WERI-Rb-1 (cell line): ENCODE measurements around the gene SOX15.
"Not testable (repeated sequence)": the region's sequence is repeated elsewhere in the genome, so short reads cannot be mapped to it uniquely, and the experiment has no call there.

ENCODE experiments used
- DNase-seq: peaks from one replicate; pipeline ENCODE4 v3.0.0-alpha.2; 2020
- H3K27ac ChIP-seq: fragments of 250-450 bp; sonication (Bioruptor Pico); 2 replicates; pipeline ENCODE4 v1.5.1; 2020; ENCODE audit warnings: mild to moderate bottlenecking, moderate library complexity
- H3K27me3 ChIP-seq: fragments of 250-450 bp; sonication (Bioruptor Pico); 2 replicates; pipeline ENCODE4 v1.5.1; 2021; ENCODE audit warnings: mild to moderate bottlenecking, low read depth, moderate library complexity; ENCODE audit not compliant: insufficient read depth, severe bottlenecking
- H3K36me3 ChIP-seq: fragments of 250-450 bp; sonication (Bioruptor Pico); 2 replicates; pipeline ENCODE4 v1.5.1; 2020; ENCODE audit warnings: mild to moderate bottlenecking, moderate library complexity
- H3K4me3 ChIP-seq: 2 replicates; pipeline ENCODE4 v1.5.1; 2011; ENCODE audit warnings: low read depth, mild to moderate bottlenecking, control low read depth, low read length
- H3K9me3 ChIP-seq: fragments of 250-450 bp; sonication (Bioruptor Pico); 2 replicates; pipeline ENCODE4 v1.5.1; 2021; ENCODE audit warnings: mild to moderate bottlenecking, moderate library complexity; ENCODE audit not compliant: severe bottlenecking
- TF ChIP-seq, protein P1 (sequence below): IDR thresholded peaks from 2 replicates; pipeline ENCODE4 v1.5.1; 2011; ENCODE audit warnings: low read depth, mild to moderate bottlenecking, control low read depth, inconsistent platforms, low read length

SOX15 gene

GRCh38 chr17:7613769-7614424, 24.0 kb upstream of the SOX15 start:
- TF ChIP-seq, protein P1, sequence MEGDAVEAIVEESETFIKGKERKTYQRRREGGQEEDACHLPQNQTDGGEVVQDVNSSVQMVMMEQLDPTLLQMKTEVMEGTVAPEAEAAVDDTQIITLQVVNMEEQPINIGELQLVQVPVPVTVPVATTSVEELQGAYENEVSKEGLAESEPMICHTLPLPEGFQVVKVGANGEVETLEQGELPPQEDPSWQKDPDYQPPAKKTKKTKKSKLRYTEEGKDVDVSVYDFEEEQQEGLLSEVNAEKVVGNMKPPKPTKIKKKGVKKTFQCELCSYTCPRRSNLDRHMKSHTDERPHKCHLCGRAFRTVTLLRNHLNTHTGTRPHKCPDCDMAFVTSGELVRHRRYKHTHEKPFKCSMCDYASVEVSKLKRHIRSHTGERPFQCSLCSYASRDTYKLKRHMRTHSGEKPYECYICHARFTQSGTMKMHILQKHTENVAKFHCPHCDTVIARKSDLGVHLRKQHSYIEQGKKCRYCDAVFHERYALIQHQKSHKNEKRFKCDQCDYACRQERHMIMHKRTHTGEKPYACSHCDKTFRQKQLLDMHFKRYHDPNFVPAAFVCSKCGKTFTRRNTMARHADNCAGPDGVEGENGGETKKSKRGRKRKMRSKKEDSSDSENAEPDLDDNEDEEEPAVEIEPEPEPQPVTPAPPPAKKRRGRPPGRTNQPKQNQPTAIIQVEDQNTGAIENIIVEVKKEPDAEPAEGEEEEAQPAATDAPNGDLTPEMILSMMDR, result 0 out of 2 replicates have a peak, but pooled peaks have one; percentile 11
- H3K27ac ChIP-seq, result peak overlapping the region; percentile 72

DNA sequence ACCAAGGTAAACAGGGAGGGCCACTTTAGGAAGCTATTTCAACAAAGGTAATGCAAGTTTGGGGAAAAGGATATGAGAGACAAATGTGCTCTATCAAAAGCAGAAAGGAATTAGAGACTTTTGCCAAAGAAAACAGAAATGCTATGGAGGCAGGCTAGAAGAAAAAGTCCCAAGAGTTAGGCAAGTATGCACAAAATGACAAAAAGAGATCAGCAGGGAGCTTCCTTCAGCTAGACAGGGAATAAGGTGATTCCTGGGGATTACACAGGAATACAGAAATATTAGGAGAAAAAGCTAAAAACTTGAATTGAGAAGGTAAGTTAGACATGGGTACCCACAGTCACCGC, 22.4 kb upstream of the SOX15 start:
- H3K27me3 ChIP-seq, result no peaks in the 10 kb centered on the region
- TF ChIP-seq, protein P1, result no peak
- H3K36me3 ChIP-seq, result peaks cover 30% of the 10 kb centered on the region
- no peak for DNase-seq
- no peak overlapping the region for H3K4me3 ChIP-seq
- no peak overlapping the region for H3K27ac ChIP-seq
- H3K9me3 ChIP-seq, result no peaks in the 10 kb centered on the region

More at GRCh38 chr17:7613769-7614424, 24.0 kb upstream of the SOX15 start:
- H3K36me3 ChIP-seq, result peaks cover 27% of the 10 kb centered on the region
- H3K4me3 ChIP-seq, result peak overlapping the region; percentile 94
- H3K9me3 ChIP-seq, result no peaks in the 10 kb centered on the region
- H3K27me3 ChIP-seq, result no peaks in the 10 kb centered on the region
- DNase-seq, result no peak

- H3K4me3 ChIP-seq, result no peak overlapping the region
- DNase-seq, result no peak
- no peaks in the 10 kb centered on the region for H3K27me3 ChIP-seq
- H3K9me3 ChIP-seq, result no peaks in the 10 kb centered on the region
- peaks cover 30% of the 10 kb centered on the region for H3K36me3 ChIP-seq
- TF ChIP-seq, protein P1, result no peak
- no peak overlapping the region for H3K27ac ChIP-seq
Observed at GRCh38 chr17:7611635-7612293, 21.9 kb upstream of the SOX15 start.

- H3K36me3 ChIP-seq, result peaks cover 38% of the 10 kb centered on the region
Observed at GRCh38 chr17:7610641-7611040, 20.7 kb upstream of the SOX15 start.

DNA sequence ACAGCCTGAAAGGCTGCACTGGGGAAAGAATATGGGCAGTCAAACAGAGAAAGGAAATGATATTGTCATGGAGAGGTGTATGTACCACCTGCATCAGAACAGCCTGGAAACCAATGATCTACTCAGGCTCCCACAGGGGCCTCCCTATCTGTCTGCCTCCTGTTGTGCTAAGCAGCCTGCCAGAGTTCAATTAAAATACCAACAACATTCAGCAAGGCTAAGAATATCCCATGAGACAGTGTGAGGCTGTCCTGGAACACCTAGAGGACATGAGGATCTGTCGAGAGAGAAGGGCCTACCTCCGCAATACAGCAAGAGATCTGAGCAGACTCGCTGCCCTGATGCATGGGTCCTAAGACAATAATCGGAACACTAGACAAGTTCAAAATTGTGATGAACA, 16.4 kb upstream of the SOX15 start:
- TF ChIP-seq, protein P1, result no peak
- Histone ChIP-seq H3K27ac (no peak overlapping the region), H3K36me3 (peaks cover 64% of the 10 kb centered on the region), H3K4me3 (no peak overlapping the region), H3K9me3 (no peaks in the 10 kb centered on the region), H3K27me3 (no peaks in the 10 kb centered on the region)
- DNase-seq, result no peak

More at GRCh38 chr17:7610641-7611040, 20.7 kb upstream of the SOX15 start:
- H3K27ac ChIP-seq, result no peak overlapping the region
- no peaks in the 10 kb centered on the region for H3K9me3 ChIP-seq
- TF ChIP-seq, protein P1, result no peak
- no peak overlapping the region for H3K4me3 ChIP-seq
- no peak for DNase-seq
- no peaks in the 10 kb centered on the region for H3K27me3 ChIP-seq

- DNase-seq, H3K27me3 ChIP-seq, H3K27ac ChIP-seq, H3K9me3 ChIP-seq, H3K4me3 ChIP-seq: not testable (repeated sequence)
- peaks cover 91% of the 10 kb centered on the region for H3K36me3 ChIP-seq
Observed at GRCh38 chr17:7597561-7597960, 7.7 kb upstream of the SOX15 start.
